ENCODE measurements around the gene HNRNPU. TPM values are rescaled to one million over a fixed set of nuclear protein-coding genes. Genes with fewer than 3 reads are reported as not detected.

The HNRNPU gene
- total and polyA plus RNA-seq, 2 of the 13 experiments (the other 11 are each of a cell fraction or from before 2014, with no cell fraction given) = 101 to 508 TPM

- TF ChIP-seq PCBP1 (IDR thresholded peaks at IDR 0.05; ENCODE audit: borderline replicate concordance, low read depth, low read length) (no peak), NRL (CRISPR knock-in tag; IDR thresholded peaks at IDR 0.05; ENCODE audit: borderline replicate concordance) (no peak)
Measured at GRCh38 chr1:244869950-244870349, 5.6 kb upstream of the HNRNPU start (continued).

GRCh38 chr1:244869364-244869827, 5.1 kb upstream of the HNRNPU start:
- Histone ChIP-seq H3K9me3 (ENCODE audit: low read length) (no peaks in the 10 kb centered on the region), H3K27me3 (ENCODE audit: control insufficient read depth in 1 of 2, insufficient read depth in 2 of 2, low read length in 2 of 2) (no peaks in the 10 kb centered on the region; a peak in 1 of 5 replicates), H3K79me2 (ENCODE audit: insufficient read depth, low read length) (peaks cover 6% of the 10 kb centered on the region), H3K9ac (ENCODE audit: insufficient read depth, low read depth, low read length) (peak overlapping the region; percentile 58), H3K4me1 (ENCODE audit: insufficient read depth, low read length) (peaks cover 51% of the 10 kb centered on the region), H3K36me3 (replicated peaks in 1 of 2; ENCODE audit: control insufficient read depth in 1 of 2, insufficient read depth in 2 of 2, low read length in 2 of 2) (no peaks in the 10 kb centered on the region), H3K27ac (ENCODE audit: extremely low read length, insufficient read depth, low read length) (peak overlapping the region; percentile 67), H3K4me2 (ENCODE audit: low read depth, low read length) (peak overlapping the region; percentile 75), H4K20me1 (ENCODE audit: insufficient read depth, low read length) (no peaks in the 10 kb centered on the region), H3K4me3 (replicated peaks in 1 of 3; ENCODE audit: insufficient read depth in 1 of 3, low read depth in 2 of 3, low read length in 3 of 3) (peak overlapping the region; percentile 52 to 59 (median 57); a peak in 5 of 6 replicates), H2AFZ (ENCODE audit: low read length) (peak overlapping the region; percentile 75)
- CTCF ChIA-PET (ENCODE audit: low intra/inter-chr PET ratio, low total read pairs) = no interaction called here
- FAIRE-seq (no peak), DNase-seq (ENCODE audit: low spot score) (peak; percentile 56), ATAC-seq (peak; percentile 4; the same call in 2 of the 3 replicates)
- 1% methylated on average over 11 of the region's 12 CpGs for WGBS (ENCODE audit: low lambda C conversion rate)
- intact Hi-C loops (cut with micrococcal nuclease; ENCODE audit: unreplicated experiment) (loop anchor here (5.0 kb wide), 1 partner anchor 48 kb away; no protein-coding TSS in a partner anchor), in situ Hi-C loops (cut with HindIII; ENCODE audit: extremely low pct_ligation_motif_present, low pct_unique_long_range_greater_than_20kb) (no loop called here)
- BruUV-seq (replicated peaks) = no TSS peak
- POLR2A ChIA-PET = interaction anchor here (0.8 to 3.0 kb wide), 10 partner anchors 8 to 191 kb away, joined by 3 to 21 read pairs (median 4); a partner anchor contains a TSS
- TF ChIP-seq ELF1 (CRISPR knock-in tag; IDR thresholded peaks at IDR 0.05) (peak; percentile 80), ZSCAN5A (CRISPR knock-in tag; IDR thresholded peaks at IDR 0.05; ENCODE audit: borderline replicate concordance) (no peak), RORA (CRISPR knock-in tag; IDR thresholded peaks at IDR 0.05) (no peak), HOXD1 (CRISPR knock-in tag; IDR thresholded peaks at IDR 0.05) (no peak), REL (CRISPR knock-in tag; conservative IDR thresholded peaks at IDR 0.05) (no peak), ZBTB10 (CRISPR knock-in tag; IDR thresholded peaks at IDR 0.05; ENCODE audit: borderline replicate concordance) (no peak), ZNF563 (CRISPR knock-in tag; IDR thresholded peaks at IDR 0.05) (no peak), ZMYM3 (CRISPR knock-in tag; IDR thresholded peaks at IDR 0.05) (peak; percentile 80), ZNF768 (CRISPR knock-in tag; IDR thresholded peaks at IDR 0.05) (no peak), MBNL3 (CRISPR knock-in tag; conservative IDR thresholded peaks at IDR 0.05) (no peak), KDM5A (IDR thresholded peaks at IDR 0.05; ENCODE audit: borderline replicate concordance, low read length) (no peak), ZC3H4 (CRISPR knock-in tag; IDR thresholded peaks at IDR 0.05; ENCODE audit: borderline replicate concordance) (0 out of 2 replicates have a peak, but pooled peaks have one; percentile 33), ISL2 (CRISPR knock-in tag; IDR thresholded peaks at IDR 0.05) (no peak)
- TF ChIP-seq, protein P1, sequence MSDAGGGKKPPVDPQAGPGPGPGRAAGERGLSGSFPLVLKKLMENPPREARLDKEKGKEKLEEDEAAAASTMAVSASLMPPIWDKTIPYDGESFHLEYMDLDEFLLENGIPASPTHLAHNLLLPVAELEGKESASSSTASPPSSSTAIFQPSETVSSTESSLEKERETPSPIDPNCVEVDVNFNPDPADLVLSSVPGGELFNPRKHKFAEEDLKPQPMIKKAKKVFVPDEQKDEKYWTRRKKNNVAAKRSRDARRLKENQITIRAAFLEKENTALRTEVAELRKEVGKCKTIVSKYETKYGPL (CRISPR knock-in tag; IDR thresholded peaks at IDR 0.05) = no peak
- TF ChIP-seq, protein P2, sequence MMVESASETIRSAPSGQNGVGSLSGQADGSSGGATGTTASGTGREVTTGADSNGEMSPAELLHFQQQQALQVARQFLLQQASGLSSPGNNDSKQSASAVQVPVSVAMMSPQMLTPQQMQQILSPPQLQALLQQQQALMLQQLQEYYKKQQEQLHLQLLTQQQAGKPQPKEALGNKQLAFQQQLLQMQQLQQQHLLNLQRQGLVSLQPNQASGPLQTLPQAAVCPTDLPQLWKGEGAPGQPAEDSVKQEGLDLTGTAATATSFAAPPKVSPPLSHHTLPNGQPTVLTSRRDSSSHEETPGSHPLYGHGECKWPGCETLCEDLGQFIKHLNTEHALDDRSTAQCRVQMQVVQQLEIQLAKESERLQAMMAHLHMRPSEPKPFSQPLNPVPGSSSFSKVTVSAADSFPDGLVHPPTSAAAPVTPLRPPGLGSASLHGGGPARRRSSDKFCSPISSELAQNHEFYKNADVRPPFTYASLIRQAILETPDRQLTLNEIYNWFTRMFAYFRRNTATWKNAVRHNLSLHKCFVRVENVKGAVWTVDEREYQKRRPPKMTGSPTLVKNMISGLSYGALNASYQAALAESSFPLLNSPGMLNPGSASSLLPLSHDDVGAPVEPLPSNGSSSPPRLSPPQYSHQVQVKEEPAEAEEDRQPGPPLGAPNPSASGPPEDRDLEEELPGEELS (CRISPR knock-in tag; IDR thresholded peaks at IDR 0.05) = peak; percentile 74

Data from HepG2 (cell line).